ENCODE data around the gene ZMYM5.
"Not testable (repeated sequence)": the region's sequence is repeated elsewhere in the genome, so short reads cannot be mapped to it uniquely, and the experiment has no call there.

The ZMYM5 gene

DNA sequence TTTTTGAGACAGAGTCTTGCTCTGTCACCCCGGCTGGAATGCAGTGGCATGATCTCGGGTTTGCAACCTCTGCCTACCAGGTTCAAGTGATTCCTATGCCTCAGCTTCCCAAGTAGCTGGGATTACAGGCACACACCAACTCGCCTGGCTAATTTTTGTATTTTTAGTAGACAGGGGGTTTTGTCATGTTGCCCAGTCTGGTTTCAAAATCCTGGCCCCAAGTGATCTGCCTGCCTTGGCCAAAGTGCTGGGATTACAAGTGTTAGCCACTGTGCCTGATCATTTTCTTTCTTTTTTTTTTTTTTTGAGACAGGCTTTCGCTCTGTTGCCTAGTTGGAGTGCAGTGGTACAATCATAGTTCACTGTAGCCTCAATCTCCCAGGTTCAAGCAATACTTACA, 28.7 kb downstream of the ZMYM5 start:
- no peak for DNase-seq (ENCODE audit: extremely low spot score)
- ChIA-PET CTCF (interaction anchor here (1.0 kb wide), 1 partner anchor 17 kb away, joined by 3 read pairs; no protein-coding TSS in a partner anchor), POLR2A (no interaction called here)
- no peak for TF ChIP-seq LEF1 (IDR thresholded peaks at IDR 0.05; ENCODE audit: borderline replicate concordance)
- TF ChIP-seq FOXM1 (IDR thresholded peaks at IDR 0.05; ENCODE audit: borderline replicate concordance) = no peak
- no peak for TF ChIP-seq ARNT (IDR thresholded peaks at IDR 0.05)

DNA sequence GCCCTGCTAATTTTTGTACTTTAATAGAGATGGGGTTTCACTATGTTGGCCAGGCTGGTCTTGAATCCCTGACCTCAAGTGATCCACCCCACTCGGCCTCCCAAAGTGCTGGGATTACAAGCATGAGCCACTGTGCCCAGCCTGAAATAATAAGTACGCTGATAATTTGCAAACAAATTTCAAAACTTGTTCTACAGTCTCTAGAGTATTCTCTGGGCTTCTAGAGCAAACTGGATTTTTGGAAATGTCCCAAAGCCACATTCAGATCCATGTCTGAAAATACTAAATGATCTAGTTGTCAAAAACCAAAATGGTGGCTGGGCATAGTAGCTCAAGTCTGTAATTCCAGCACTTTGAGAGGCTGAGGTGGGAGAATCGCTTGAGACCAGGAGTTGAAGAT, 40.8 kb downstream of the ZMYM5 start:
- ChIA-PET CTCF (no interaction called here), POLR2A (no interaction called here)
- TF ChIP-seq SP1 (IDR thresholded peaks at IDR 0.05) = no peak
- no peak for TF ChIP-seq CTBP1 (IDR thresholded peaks at IDR 0.05; ENCODE audit: borderline replicate concordance)
- no peak for TF ChIP-seq FOXK2 (IDR thresholded peaks at IDR 0.05)
- no peak for TF ChIP-seq ARNT (IDR thresholded peaks at IDR 0.05)
- TF ChIP-seq L3MBTL2 (conservative IDR thresholded peaks at IDR 0.05) = no peak
- no peak for TF ChIP-seq BHLHE40 (IDR thresholded peaks at IDR 0.05; ENCODE audit: borderline replicate concordance)
- TF ChIP-seq FOXM1 (IDR thresholded peaks at IDR 0.05; ENCODE audit: borderline replicate concordance) = no peak
- no peak for TF ChIP-seq HDGF (IDR thresholded peaks at IDR 0.05; ENCODE audit: borderline replicate concordance)
- no peak for TF ChIP-seq TARDBP (IDR thresholded peaks at IDR 0.05)
- TF ChIP-seq SUZ12 (IDR thresholded peaks at IDR 0.05) = no peak
- no peak for TF ChIP-seq NFRKB (IDR thresholded peaks at IDR 0.05)
- TF ChIP-seq, protein P1, sequence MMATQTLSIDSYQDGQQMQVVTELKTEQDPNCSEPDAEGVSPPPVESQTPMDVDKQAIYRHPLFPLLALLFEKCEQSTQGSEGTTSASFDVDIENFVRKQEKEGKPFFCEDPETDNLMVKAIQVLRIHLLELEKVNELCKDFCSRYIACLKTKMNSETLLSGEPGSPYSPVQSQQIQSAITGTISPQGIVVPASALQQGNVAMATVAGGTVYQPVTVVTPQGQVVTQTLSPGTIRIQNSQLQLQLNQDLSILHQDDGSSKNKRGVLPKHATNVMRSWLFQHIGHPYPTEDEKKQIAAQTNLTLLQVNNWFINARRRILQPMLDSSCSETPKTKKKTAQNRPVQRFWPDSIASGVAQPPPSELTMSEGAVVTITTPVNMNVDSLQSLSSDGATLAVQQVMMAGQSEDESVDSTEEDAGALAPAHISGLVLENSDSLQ (IDR thresholded peaks at IDR 0.05) = no peak
- TF ChIP-seq ZNF384 (IDR thresholded peaks at IDR 0.05) = no peak
- no peak for TF ChIP-seq LEF1 (IDR thresholded peaks at IDR 0.05; ENCODE audit: borderline replicate concordance)
- TF ChIP-seq FOXA1 (IDR thresholded peaks at IDR 0.05) = no peak
- DNase-seq (ENCODE audit: extremely low spot score) = no peak

DNA sequence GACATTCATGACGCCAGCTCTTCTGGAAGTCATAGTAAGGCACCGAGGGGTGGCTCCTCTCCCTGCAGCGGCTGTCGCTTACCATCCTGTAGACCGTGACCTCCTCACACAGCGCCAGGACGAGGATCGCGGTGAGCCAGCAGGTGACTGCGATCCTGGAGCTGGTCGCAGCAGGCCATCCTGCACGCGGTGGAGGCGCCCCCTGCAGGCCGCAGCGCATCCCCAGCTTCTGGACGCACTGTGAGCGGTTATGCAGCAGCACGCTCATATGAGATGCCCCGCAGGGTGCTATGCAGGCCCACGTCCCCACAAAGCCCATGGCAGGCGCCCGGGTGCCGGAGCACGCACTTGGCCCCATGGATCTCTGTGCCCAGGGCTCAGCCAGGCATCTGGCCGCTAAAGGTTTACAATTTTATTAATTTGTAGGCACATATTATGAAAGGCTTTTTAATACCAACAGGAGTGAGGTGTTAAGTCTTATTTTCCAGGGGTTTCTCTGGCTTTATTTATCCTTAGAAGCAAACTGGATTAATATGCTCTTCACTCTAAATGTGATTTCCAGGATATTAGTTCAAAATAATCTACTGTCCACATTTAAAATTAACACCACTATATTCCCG, 45.1 kb downstream of the ZMYM5 start:
- TF ChIP-seq ELF4 (IDR thresholded peaks at IDR 0.05) = no peak
- no peak for TF ChIP-seq LEF1 (IDR thresholded peaks at IDR 0.05; ENCODE audit: borderline replicate concordance)
- TF ChIP-seq CTBP1 (IDR thresholded peaks at IDR 0.05; ENCODE audit: borderline replicate concordance) = no peak
- no peak for TF ChIP-seq ARNT (IDR thresholded peaks at IDR 0.05)
- TF ChIP-seq ZNF384 (IDR thresholded peaks at IDR 0.05) = no peak
- no peak for TF ChIP-seq NFRKB (IDR thresholded peaks at IDR 0.05)
- TF ChIP-seq SP1 (IDR thresholded peaks at IDR 0.05) = no peak
- TF ChIP-seq, protein P1 (IDR thresholded peaks at IDR 0.05) = no peak
- TF ChIP-seq L3MBTL2 (conservative IDR thresholded peaks at IDR 0.05) = no peak
- DNase-seq (ENCODE audit: extremely low spot score) = peak; percentile 16
- CTCF ChIA-PET = interaction anchor here (1.1 to 1.7 kb wide), 4 partner anchors 11 to 44 kb away, joined by 3 to 6 read pairs (median 4); no protein-coding TSS in a partner anchor
- POLR2A ChIA-PET = interaction anchor here (0.6 kb wide), 1 partner anchor 46 kb away, joined by 3 read pairs; no protein-coding TSS in a partner anchor

DNA sequence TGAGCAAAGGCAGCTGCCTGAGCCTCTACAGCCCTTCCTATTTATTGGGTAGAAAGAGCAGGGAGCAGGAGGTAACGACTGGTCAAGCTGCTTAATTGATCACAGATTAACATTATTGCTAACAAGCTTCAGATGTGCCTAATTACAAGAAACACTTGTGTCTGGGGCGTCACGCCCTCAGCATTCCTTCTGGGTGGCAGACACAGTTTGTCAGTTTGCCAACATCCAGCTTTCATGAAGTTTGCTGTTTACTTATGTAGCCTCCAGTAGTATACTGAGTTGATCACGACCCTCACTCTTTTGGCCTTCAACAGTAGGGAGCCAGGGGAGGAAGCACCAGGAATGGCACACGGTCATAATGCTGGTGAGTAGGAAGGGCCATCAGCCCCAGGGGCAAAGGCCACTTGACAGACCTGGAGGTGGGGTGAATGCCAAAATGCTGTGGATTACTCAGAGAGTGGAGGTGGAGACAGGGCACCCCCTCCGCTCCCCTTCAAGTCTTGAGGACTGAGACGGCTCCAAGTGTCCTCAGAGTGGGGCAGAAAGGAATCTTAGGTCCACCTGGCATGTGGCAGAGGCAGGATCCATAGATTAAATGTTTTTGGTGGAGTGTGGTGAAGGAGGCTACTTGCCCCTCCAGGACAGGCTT, 45.8 kb downstream of the ZMYM5 start:
- no peak for TF ChIP-seq LEF1 (IDR thresholded peaks at IDR 0.05; ENCODE audit: borderline replicate concordance)
- TF ChIP-seq SP1 (IDR thresholded peaks at IDR 0.05) = no peak
- TF ChIP-seq HDGF (IDR thresholded peaks at IDR 0.05; ENCODE audit: borderline replicate concordance) = no peak
- no peak for TF ChIP-seq FOXM1 (IDR thresholded peaks at IDR 0.05; ENCODE audit: borderline replicate concordance)
- no peak for TF ChIP-seq CTBP1 (IDR thresholded peaks at IDR 0.05; ENCODE audit: borderline replicate concordance)
- TF ChIP-seq NFRKB (IDR thresholded peaks at IDR 0.05) = no peak
- TF ChIP-seq TARDBP (IDR thresholded peaks at IDR 0.05) = no peak
- TF ChIP-seq, protein P1 (IDR thresholded peaks at IDR 0.05) = no peak
- no peak for TF ChIP-seq FOXK2 (IDR thresholded peaks at IDR 0.05)
- TF ChIP-seq BHLHE40 (IDR thresholded peaks at IDR 0.05; ENCODE audit: borderline replicate concordance) = no peak
- no peak for TF ChIP-seq SUZ12 (IDR thresholded peaks at IDR 0.05)
- no peak for TF ChIP-seq ARNT (IDR thresholded peaks at IDR 0.05)
- ChIA-PET POLR2A (no interaction called here), CTCF (interaction anchor here (1.1 to 1.7 kb wide), 3 partner anchors 11 to 45 kb away, joined by 3 to 6 read pairs (median 5); no protein-coding TSS in a partner anchor)
- no peak for DNase-seq (ENCODE audit: extremely low spot score)

DNA sequence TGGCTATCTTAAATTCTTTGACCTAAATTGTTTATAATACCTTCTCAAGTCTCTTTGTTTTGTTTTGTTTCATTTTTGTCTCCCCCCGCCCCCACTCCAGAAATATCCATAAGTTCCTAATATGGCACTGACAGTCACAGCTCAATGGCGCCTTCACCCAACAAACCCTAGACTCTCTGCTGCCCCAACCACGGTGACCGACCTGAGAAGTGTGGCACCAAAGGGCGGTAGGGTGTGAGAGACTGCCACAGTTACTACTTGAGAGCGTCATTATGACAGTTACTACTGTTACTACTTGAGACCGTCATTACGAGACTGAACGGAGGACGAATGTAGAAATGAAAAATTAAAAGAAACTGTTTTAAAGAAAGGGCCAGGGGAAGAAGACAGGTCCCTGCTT, 46.3 kb downstream of the ZMYM5 start:
- ChIA-PET POLR2A (no interaction called here), CTCF (interaction anchor here (1.7 kb wide), 1 partner anchor 18 kb away, joined by 3 read pairs; no protein-coding TSS in a partner anchor)
- DNase-seq (ENCODE audit: extremely low spot score) = no peak
- no peak for TF ChIP-seq ARNT (IDR thresholded peaks at IDR 0.05)
- no peak for TF ChIP-seq ZNF384 (IDR thresholded peaks at IDR 0.05)
- TF ChIP-seq TARDBP (IDR thresholded peaks at IDR 0.05) = no peak
- no peak for TF ChIP-seq CTBP1 (IDR thresholded peaks at IDR 0.05; ENCODE audit: borderline replicate concordance)
- no peak for TF ChIP-seq LEF1 (IDR thresholded peaks at IDR 0.05; ENCODE audit: borderline replicate concordance)
- TF ChIP-seq FOXA1 (IDR thresholded peaks at IDR 0.05) = no peak
- TF ChIP-seq, protein P1 (IDR thresholded peaks at IDR 0.05) = no peak
- TF ChIP-seq FOXK2 (IDR thresholded peaks at IDR 0.05) = no peak
- TF ChIP-seq FOXM1 (IDR thresholded peaks at IDR 0.05; ENCODE audit: borderline replicate concordance) = no peak

DNA sequence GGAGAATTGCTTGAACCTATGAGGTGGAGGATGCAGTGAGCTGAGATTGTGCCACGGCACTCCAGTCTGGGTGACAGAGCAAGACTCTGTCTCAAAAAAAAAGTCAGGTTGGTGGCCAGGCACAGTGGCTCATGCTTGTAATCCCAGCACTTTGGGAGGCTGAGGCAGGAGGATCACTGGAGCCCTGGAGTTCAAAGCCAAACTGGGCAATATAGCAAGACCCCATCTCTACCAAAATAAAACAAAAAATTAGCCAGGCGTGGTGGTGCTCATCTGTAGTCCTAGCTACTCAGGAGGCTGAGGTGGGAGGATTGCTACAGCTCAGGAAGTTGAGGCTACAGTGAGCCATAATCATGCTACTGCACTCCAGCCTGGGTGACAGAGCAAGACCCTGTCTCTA, 47.6 kb downstream of the ZMYM5 start:
- POLR2A ChIA-PET; CTCF ChIA-PET; DNase-seq (ENCODE audit: extremely low spot score): not testable (repeated sequence)
